HG03039 (cell line): ENCODE data around the gene TMEM217.
A peak's percentile ranks its signal among the peaks of the same experiment; 100 is the strongest.
"Not testable (repeated sequence)": the region's sequence is repeated elsewhere in the genome, so short reads cannot be mapped to it uniquely, and the experiment has no call there.

Experiments
- ATAC-seq: cut with Tn5 transposase; IDR thresholded peaks from one replicate; pipeline ENCODE4 v1.9.1; 2021; ENCODE audit warnings: mild to moderate bottlenecking, moderate library complexity; ENCODE audit not compliant: unreplicated experiment

Gene TMEM217

DNA sequence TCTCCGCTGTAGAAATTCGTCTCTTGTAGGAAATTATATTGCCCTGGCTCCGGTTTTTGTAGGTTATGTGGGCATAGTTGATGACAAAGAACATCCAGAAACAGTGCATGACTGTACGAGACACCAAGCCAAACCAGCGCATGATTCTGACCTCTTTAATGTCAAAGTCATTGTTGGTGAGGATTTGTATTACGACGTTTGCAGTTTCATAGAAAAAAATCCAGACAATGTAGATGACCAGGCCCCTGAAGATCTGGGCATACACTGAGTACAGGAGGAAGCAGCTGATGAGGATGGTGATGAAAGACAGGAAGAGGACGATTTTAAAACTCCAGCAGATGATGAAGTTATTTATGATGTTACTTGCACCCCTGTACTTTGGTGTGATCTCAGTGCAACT is 39.4 kb downstream of the TMEM217 start:
- ATAC-seq, result no peak

DNA sequence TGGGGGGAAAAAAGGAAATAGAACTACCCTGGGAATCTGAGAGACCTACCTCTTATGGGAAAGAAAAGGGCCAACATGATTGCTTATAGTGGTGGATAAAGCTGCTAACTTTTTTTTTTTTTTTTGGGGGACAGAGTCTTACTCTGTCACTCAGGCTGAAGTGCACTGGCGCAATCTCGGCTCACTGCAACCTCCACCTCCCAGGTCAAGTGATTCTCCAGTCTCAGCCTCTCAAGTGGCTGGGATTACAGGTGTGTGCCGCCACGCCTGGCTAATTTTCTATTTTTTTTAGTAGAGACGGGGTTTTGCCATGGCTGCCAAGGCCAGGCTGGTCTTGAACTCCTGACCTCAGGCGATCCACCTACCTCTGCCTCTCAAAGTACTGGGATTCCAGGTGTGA is 39.9 kb downstream of the TMEM217 start:
- ATAC-seq, result no peak

DNA sequence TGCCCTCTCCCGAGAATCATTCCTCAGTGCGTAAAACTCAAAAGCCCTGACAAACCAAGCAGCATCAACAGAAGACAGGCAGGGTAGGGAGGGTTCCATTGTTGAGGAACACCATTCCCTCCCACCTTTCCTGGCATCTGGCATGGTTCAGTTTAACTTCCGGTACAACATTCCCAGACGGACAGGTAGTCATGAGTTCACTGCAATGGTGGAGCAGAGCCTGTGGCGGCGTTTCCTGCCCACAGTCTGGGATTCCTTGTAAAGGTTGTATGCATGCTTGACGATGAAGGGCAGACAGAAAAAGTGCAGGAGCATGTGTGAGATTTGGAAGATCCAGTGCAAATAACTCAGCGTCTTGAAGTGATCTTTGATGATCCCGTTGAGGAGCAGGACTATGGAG is 45.7 kb downstream of the TMEM217 start:
- no peak for ATAC-seq

DNA sequence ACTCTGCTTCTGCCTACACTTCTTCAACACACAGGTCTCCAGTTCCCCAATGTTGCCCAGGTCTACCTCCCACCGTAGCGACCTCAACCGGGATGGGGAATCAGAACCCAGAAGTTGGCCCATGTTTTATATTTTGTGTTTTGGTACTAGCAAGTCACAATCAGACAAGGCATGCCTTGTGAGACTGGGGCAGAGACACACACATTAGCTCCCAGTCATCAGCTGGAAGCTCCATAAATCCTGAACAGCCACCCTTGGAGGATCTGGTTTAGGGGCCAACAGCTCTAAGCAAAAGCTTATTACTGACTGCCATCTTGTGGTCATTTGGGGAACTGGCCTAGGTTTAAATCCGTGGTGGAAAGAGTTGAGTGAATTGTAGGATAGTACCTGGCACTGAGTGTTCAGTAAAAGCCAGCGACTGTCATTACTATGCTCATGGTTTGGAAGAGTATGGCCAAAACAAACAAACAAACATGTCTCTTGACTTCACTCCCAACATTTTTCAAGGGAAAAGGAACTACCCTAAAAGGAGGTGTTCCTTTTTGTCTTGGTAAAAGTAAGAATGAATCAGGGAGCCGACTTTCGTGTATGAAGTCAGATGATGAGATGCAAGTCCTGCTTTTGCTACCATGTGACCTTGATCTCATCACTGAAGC is 47.5 kb downstream of the TMEM217 start:
- ATAC-seq, result no peak

DNA sequence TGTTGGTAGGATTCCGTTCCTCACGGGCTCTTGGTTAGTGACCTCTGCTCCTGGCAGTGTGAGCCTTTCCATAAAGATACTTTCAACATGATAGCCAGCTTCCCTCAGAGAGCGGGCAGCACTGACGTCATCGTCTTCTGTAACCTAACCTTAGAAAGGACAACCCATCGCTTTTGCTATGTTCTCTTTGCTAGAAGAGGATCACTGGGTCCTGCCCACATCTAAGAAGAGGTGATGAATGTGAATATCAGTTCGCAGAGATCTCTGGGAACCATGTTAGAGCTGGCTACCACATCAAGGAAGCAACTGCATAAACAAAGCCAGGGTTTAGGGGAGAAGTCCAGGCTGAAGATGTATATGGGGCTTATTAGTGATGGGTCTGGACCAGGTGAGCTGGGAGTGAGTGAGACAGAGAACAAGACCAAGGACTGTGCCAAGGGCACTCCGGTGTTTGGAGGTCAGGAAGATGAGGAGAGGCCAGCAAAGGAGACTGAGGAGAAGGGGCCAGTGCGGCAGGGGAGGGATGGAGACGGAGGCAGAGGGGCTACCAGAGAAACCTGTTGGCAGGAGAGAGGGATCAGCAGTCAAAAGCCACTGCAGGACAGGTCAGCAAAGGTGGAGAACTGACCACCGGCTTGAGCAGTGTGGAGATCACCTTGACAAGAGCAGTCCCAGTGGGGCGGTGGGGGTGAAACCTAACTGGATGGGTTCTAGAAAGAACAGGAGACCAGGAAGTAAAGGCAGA is 48.3 kb downstream of the TMEM217 start:
- no peak for ATAC-seq

DNA sequence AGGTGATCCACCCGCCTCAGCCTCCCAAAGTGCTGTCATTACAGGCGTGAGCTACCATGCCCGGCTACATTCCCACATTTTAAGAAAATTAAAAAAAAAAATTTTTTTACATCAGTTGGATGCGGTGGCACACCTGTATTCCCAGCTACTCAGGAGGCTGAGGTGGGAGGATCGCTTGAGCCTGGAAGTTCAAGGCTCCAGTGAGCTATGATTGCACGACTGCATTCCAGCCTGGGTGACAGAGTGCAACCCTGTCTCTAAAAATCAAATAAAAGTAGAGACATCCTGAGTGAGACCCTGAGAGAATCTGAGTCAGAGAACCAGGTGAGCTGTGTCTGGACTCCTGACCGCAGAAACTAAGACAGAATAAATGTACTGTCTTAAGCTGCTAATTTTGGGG is 49.2 kb downstream of the TMEM217 start:
- ATAC-seq, result no peak

DNA sequence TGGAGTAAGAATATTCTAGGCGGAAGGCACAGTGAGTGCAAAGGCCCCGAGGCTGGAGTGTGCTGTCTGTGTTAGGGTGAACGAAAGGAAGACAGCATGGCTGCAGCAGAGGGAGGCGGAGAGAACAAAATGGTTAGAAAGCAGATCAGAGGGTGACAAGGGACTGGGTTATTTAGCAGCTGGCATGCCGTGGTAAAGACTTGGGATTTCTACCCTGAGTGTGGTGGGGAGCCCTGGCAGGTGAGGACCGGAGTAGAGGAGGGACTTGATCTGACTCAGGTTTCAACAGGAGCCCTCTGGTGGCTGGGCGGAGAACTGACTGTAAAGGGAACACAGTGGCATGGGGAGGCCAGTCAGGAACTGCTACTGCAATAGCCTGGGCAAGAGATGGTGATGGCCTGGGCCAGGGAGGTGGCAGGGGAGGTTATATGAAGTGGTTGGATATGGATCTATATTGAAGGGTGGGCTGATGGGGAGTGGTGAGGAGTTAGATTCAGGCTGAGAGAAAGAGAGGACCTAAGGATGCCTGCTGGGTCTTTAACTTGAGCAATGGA is 50.0 kb downstream of the TMEM217 start:
- peak; percentile 49 for ATAC-seq

DNA sequence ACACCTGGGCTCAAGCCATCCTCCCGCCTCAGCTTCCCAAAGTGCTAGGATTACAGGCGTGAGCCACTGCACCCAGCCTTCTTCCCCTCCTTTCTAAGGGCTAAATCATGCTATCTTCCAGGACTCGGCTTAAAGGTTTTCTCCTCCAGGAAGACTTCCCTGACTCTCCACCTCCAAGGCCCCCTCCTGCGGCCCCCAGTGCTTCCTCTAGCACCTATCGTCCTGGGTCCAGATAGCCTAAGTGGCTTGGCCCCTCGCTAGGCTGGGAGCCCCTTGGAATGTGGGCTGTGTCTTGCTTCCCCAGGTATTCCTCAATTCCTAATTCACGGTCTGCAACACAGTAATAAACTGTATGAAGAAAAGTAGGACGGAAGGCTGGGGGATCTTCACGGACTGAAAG is 51.3 kb downstream of the TMEM217 start:
- ATAC-seq, result no peak

DNA sequence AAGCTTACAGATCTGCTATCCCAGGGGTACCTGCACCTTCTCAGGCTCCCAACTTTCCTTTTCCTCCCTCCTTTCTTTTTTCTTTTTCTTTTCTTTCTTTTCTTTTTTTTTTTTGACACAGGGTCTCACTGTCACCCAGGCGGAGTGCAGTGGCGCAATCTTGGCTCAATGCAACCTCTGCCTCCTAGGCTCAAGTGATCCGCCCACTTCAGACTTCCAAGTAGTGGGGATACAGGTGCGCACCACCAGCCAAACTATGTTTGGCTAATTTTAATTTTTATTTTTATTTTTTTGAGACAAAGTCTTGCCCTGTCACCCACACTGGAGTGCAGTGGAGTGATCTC is 52.0 kb downstream of the TMEM217 start:
- no peak for ATAC-seq

DNA sequence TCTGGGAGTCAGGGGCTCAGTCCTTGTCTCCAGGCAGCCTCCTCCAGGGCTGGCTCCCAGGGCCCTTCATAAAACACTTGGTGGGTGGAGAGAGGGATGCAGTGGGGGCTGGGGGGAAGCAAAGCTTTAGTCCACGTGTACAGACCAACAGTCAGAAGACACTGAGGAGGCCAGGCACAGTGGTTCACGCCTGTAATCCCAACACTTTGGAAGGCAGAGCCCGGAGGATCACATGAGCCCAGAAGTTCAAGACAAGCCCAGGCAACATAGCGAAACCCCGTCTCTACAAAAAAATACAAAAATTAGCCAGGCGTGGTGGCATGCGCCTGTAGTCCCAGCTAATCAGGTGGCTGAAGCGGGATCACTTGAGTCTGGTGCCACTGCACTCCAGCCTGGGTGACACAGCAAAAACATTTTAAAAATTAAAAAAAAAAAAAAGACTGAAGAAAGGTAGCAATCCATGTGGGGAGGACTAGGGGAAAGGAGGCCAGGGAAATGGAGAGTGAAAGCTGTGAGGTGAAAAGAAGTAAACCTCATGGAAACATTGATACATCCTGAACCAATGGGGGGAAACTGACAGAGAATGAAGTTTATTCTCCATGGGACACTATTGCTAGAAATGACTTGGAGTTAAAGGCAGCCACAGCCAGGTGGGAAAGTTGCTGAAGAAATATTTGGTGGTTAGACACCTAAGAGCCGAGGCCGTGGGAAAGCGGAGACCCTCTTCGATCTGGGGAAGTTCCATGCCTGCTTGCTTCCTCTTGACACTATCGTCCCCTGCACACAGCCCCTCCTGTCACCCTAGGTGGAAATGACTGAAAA is 52.6 kb downstream of the TMEM217 start:
- no peak for ATAC-seq

DNA sequence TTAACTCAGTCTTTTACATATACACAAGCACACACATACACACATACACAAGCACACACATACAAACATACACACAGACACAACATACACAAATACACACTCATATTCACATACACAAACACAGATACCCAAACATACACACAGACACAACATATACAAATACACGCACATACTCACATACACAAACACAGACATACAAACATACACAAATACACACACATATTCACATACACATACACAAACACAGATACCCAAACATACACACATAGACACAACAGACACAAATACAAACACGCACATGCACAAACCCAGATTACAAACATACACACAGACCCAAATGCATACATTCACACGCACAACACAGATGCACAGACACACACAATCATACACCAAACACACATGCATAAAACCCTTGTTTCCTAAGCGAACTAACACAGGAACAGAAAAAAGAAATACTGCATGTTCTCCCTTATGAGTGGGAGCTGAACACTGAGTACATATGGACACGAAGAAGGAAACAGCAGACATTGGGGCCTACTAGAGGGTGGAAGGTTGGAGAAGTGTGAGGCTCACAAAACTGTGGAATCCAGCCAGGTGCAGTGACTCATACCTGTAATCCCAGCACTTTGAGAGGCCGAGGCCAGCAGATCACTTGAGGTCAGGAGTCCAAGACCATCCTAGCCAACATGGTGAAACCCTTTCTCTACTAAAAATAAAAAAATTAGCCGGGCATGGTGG is 53.8 kb downstream of the TMEM217 start:
- no peak for ATAC-seq

DNA sequence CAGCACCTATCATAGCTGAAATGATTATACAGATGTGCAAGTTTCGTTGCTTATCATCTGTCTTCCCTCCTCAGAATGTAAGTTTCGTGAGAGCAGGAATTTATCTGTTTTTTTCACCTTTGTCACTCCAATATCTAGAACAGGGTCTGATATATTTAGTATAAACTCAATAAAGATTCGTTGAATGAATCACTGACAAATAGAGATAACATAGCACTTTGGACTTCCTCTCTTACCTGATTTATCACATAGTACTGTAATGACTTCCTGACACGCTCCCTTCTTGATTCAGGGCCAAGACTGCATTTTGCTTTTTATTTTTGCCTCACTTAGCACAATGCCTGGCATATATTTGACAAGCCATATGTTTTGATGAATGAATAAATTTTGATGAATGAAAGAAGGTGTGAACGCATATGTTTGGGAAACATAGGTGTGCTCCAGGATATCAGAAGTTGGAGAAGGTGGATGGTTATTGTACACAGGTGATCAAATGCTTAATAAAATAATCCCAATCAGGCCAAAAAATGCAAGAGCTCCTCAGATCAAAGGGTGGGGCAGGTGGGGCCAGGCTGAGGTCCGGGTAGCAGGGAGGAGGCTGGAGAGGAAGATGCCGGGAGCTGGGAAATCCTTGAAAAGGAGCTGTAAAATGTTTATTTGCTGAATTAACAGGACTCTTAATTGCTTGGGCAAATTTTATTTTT is 55.0 kb downstream of the TMEM217 start:
- no peak for ATAC-seq

DNA sequence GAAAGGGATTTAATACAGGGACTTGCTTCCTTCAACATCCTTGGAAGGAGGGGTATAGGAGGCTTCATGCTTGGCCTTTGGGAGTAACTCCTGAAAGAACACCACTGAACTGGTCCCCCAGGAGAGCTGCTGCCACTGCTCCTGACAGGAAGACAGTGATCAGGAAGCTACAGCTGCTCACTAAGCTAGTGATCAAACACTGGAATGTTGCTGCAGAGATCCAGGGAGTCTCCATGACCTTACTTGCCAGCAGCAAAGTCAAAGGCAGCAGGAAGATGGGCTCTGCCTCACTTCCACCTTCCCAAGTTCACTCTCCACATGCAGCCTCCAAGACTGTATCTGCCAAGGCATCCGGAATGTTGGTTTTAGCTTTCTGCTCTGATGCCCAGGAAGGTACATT is 56.2 kb downstream of the TMEM217 start:
- ATAC-seq, result no peak

DNA sequence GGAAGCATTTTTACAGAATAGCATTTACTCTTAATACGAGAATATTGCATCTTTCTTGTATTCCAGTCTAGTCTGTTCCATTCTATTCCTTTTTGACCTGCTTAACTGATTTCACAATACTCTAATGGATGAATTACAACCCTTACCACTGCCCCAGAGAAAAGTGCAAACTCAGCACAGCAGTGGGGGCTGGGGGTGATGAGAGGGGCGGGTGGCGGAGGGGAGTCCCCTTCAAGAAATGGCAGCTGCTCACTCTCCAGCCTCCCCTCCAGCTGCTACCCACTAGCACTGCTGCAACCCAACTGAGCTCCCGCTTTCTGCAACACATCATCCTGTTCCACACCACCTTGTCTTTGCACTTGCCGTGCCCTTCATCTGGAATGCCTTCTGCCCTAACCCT is 57.9 kb downstream of the TMEM217 start:
- ATAC-seq, result no peak

DNA sequence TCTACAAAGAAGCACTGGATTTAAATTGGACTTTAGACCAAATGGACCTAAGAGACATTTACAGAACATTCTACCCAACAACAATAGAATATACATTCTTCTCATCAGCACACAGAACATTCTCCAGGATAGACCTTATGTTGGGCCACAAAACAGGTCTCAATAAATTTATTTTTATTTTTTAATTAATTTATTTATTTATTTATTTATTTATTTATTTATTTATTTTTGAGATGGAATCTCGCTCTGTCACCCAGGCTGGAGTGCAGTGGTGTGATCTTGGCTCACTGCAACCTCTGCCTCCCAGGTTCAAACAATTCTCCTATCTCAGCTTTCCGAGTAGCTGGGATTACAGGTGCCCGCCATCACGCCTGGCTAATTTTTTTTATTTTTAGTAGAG is 61.5 kb downstream of the TMEM217 start:
- ATAC-seq, result not testable (repeated sequence)

DNA sequence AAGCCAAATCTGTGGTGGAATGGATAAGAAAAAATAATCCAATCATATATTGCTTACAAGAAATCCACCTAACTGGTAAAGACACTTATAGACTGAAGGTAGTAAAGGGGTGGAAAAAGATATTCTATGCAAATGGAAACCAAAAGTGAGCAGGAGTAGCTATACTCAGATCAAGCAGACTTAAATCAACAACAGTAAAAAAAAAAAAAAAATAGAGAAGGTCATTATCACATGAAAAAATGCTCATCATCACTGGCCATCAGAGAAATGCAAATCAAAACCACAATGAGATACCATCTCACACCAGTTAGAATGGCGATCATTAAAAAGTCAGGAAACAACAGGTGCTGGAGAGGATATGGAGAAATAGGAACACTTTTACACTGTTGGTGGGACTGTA is 63.1 kb downstream of the TMEM217 start:
- ATAC-seq, result not testable (repeated sequence)

DNA sequence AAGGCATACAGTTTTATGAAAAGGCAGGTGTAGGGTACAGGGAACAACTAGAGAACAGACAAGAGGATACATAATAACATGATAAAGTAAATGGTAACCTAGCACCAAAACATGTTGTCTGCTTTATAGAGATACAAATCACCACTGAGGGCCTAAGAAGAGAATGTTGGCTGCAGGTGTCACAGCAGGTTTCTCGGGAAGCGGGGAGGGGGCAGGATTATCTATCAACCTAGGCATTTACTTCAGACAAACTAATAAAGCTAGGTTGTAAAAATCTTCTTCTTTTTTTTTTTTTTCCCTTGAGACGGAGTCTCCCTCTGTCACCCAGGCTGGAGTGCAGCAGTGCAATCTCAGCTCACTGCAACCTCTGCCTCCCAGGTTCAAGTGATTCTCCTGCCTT is 65.3 kb downstream of the TMEM217 start:
- ATAC-seq, result no peak

DNA sequence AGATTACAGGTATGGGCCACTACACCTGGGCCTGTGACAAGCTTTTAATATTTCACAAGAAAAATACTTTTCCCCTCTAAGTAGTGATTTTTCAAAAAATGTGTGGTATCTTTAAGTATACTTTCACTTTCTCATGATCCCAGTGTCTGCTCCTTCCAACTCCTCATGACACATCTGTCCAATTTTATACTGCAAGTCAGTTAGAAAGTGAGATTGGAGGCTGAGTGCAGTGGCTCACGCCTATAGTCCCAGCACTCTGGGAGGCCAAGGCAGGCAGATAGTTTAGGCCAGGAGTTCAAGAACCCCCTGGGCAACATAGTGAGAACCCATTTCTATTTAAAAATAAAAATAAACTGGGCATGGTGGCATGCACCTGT is 67.8 kb downstream of the TMEM217 start:
- ATAC-seq, result no peak

DNA sequence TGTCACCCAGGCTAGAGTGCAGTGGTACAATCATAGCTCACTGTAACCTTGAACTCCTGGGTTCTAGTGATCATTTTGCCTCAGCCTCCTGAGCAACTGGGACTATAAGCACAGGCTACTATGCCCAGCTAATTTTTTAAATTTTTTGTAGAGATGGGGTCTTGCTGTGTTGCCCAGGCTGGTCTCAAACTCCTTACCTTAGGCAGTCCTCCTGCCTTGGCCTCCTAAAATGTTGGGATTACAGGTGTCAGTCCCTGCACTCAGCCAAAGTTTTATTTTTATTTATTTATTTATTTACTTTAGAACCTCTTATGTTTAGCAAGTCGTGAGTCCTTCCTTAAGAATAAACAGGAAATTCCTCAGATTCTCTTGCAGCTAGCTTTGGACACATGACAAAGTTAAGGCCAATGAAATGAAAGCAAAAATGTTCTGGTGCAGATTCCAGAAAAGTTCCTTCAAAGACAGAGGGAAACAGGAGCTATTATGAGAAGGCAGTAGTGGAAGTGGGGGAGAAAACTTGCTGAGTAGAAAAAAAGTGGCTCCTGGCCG is 68.9 kb downstream of the TMEM217 start:
- ATAC-seq, result no peak

DNA sequence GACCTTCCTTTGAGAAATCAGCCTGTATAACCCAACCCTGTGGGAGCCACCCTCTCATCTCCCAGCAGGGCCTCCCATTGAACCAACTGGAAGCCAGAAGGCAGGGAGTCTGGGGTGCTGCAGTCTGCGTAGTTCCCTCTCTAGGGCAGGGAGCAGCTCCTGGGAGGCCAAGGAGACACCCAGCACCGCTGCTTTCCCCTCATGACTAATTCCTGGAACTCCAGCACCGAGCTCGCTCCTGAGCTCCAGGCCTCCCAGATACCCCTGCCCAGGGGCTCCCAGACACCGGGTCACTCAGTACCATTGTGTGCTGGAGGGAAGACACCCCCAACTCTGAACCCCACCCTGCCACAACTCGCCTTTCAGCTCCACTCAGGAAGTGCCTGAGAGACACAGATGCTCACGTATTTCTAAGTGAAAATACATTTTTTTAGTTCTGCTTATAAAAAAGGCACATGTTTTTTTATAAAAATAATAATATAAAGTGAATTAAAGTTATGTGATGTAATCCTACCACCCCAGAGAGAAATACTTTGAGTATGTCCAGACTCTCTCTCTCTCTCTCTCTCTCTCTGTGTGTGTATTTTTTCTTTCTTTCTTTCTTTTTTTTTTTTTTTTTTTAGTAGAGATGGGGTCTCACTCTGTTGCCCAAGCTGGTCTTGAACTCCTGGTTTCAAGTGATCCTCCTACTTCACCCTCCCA is 70.5 kb downstream of the TMEM217 start:
- ATAC-seq, result no peak
